ENCODE data around the gene RNF213.
"Not testable (repeated sequence)": the region's sequence is repeated elsewhere in the genome, so short reads cannot be mapped to it uniquely, and the experiment has no call there.

RNF213 gene

DNA sequence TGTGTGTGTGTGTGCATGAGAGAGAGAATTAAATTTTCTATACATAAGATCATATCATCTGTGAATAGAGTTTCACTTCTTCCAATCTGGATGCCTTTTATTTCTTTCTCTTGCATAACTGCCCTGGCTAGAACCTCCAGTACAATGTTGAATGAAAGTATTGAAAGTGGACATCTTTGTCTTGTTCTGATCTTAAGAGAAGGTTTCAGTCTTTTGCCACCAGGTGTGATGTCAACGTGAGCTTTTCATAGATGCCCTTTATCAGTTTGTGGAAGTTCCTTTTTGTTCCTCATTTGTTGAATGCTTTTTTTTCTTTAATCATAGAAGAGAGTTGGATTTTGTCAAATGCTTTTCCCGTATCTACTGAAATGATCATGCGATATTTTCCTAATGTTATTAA, 63.3 kb downstream of the RNF213 start:
- no peak for DNase-seq

DNA sequence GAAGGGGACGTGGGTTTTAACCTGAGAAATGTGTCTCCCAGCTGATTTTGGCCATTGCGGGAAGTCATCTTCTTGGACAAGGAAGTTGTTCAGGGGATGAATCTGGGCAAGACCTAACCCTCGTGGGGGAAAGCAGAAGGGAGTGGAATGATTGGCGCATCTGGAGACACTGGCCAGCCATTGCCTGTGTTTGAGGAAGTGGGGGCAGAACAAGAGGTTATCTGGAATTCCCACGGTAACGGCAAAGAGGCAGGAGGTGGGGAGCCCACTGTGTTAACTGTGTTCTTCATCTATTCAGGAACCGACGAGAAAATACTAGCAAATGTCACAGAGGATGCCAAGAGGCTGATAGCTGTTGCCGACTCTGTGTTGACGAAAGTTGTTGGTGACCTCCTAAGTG, 66.9 kb downstream of the RNF213 start:
- no peak for DNase-seq

- no peak for DNase-seq
Observed at GRCh38 chr17:80328634-80329380, 68.2 kb downstream of the RNF213 start.

- DNase-seq, result not testable (repeated sequence)
Observed at GRCh38 chr17:80329421-80329820, 68.8 kb downstream of the RNF213 start.

DNA sequence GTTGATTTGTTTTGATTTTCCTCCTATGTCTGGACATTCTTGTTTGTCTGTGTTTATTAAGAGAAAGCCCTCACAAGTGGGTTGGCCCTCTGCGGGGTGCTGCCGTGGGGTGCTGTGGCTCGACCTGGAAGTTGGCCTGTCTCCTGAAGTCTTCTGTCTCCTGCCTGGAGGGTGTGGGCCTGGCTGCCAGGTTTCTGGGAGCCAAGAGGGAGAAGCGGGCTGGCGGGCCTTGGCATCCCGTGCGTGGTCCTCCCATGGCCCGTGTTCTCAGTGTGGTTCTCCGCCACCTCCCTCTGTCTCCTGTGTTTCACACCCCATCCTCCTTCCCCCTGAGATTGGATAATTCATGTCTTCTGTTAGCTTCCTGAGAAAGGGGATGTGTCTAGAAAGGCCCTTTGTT, 69.6 kb downstream of the RNF213 start:
- no peak for DNase-seq

GRCh38 chr17:80330938-80331337, 70.3 kb downstream of the RNF213 start:
- not testable (repeated sequence) for DNase-seq

- no peak for DNase-seq
Observed at GRCh38 chr17:80331820-80332219, 71.2 kb downstream of the RNF213 start.

GRCh38 chr17:80337195-80337895, 76.7 kb downstream of the RNF213 start:
- peak; percentile 54 for DNase-seq

DNA sequence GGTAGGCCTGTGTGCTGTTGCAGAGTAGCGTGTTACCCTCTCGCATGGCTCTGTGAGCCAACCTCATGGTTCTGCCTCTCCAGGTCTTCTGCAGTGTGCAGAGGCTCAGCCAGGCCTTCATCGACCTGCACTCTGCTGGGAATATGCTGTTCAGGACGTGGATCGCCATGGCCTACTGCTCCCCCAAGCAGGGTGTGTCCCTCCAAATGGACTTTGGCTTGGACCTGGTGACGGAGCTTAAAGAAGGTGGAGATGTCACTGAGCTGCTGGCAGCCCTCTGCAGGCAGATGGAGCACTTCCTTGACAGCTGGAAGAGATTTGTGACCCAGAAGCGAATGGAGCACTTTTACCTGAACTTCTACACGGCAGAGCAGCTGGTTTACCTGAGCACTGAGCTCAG, 78.5 kb downstream of the RNF213 start:
- DNase-seq, result no peak

DNA sequence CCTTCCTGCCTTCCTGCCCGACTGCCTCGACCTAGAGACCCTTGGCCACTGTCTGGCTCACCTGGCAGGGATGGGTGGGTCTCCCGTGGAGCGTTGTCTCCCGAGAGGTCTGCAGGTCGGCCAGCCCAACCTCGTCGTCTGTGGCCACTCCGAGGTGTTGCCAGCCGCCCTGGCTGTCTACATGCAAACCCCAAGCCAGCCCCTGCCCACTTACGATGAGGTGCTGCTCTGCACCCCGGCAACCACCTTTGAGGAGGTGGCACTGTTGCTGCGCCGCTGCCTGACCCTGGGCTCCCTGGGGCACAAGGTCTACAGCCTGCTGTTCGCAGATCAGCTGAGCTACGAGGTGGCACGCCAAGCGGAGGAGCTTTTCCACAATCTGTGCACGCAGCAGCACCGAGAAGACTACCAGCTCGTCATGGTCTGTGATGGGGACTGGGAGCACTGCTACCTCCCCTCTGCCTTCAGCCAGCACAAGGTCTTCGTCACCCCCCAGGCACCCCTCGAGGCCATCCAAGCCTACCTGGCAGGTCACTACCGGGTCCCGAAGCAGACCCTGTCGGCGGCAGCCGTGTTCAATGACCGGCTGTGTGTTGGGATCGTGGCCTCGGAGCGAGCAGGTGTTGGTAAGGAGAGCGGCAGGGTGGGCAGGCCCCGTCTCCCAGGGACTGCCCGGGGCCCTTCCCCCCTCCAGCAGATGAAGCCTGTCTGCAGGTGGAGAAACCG, 79.2 kb downstream of the RNF213 start:
- no peak for DNase-seq

DNA sequence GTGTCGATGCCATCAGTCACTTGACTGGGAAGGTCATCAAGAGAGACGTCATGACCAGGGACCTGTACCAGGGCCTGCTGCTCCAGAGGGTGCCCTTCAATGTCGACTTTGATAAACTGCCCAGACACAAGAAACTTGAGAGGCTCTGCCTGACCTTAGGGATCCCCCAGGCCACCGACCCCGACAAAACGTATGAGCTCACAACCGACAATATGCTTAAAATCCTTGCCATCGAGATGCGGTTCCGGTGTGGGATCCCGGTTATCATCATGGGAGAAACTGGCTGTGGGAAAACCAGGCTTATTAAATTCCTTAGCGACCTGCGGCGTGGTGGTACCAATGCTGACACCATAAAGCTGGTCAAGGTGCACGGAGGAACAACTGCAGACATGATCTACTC, 84.7 kb downstream of the RNF213 start:
- no peak for DNase-seq

DNA sequence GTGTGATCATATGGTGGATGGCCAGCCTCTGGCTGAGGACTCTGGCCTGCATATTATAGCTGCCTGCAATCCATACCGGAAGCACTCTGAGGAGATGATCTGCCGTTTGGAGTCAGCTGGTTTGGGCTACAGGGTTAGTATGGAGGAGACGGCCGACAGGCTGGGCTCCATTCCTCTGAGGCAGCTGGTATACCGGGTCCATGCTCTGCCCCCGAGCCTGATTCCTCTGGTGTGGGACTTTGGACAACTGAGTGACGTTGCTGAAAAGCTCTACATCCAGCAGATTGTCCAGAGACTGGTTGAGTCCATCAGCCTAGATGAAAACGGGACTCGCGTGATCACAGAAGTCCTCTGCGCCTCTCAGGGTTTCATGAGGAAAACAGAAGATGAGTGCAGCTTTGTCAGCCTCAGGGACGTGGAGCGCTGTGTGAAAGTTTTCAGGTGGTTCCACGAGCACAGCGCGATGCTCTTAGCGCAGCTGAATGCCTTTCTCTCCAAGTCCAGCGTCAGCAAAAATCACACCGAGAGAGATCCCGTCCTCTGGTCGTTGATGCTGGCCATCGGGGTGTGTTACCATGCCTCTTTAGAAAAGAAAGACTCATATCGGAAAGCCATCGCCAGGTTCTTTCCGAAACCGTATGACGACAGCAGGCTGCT, 85.3 kb downstream of the RNF213 start:
- DNase-seq, result no peak

DNA sequence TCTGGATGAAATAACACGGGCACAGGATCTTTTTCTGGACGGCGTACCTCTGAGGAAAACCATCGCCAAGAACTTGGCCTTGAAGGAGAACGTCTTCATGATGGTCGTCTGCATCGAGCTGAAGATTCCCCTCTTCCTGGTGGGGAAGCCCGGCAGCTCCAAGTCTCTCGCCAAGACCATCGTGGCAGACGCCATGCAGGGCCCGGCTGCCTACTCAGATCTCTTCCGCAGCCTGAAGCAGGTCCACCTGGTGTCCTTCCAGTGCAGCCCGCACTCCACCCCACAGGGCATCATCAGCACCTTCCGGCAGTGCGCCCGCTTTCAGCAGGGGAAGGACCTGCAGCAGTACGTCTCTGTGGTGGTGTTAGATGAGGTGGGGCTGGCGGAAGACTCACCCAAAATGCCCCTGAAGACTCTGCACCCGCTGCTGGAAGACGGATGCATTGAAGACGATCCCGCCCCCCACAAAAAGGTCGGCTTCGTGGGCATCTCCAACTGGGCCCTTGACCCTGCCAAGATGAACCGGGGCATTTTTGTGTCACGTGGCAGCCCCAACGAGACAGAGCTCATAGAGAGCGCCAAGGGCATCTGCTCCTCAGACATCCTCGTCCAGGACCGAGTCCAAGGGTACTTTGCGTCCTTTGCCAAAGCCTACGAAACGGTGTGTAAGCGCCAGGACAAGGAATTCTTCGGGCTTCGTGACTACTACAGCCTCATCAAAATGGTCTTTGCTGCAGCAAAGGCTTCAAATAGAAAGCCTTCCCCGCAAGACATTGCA, 86.0 kb downstream of the RNF213 start:
- DNase-seq, result no peak

GRCh38 chr17:80347536-80347935, 86.9 kb downstream of the RNF213 start:
- no peak for DNase-seq

DNA sequence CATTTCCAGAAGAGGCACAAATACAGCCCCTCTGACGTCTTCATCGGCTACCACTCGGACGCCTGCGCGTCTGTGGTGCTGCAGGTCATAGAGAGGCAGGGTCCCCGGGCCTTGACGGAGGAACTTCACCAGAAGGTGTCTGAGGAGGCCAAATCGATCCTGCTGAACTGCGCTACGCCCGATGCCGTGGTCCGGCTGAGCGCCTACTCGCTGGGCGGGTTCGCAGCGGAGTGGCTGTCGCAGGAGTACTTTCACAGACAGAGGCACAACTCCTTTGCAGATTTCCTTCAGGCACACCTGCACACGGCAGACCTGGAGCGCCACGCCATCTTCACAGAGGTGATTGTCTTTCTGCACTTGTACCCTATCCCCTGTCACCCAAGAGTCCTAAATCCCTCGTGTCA, 87.3 kb downstream of the RNF213 start:
- DNase-seq, result no peak

DNA sequence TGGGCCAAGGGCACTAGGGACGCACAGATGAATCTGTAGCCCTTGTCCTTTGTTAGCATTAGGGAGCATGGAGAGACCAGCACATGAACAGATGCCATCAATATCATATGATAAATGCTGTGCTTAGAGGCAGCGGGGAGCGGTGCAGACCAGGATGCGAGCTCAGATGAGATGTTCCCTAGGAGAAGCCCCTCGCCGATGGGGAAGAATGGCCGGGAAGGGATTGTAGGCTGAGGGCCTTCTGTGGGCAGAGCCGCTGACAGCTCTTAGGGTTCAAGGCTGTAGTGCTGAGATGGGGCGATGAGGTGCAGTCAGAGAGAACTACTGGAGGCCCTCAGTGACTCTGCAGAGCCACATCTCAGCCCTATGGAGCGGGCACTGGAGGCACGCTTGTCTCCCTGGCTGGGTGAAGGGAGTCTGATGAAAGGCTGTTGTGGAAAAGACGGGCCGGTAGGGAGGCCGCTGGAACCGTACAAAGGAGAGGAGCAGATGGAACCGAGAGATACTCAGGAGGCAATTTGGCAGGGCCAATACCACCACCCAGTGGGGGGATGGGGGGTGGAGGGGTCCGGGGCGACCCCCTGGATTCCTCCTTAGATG, 88.0 kb downstream of the RNF213 start:
- no peak for DNase-seq

DNA sequence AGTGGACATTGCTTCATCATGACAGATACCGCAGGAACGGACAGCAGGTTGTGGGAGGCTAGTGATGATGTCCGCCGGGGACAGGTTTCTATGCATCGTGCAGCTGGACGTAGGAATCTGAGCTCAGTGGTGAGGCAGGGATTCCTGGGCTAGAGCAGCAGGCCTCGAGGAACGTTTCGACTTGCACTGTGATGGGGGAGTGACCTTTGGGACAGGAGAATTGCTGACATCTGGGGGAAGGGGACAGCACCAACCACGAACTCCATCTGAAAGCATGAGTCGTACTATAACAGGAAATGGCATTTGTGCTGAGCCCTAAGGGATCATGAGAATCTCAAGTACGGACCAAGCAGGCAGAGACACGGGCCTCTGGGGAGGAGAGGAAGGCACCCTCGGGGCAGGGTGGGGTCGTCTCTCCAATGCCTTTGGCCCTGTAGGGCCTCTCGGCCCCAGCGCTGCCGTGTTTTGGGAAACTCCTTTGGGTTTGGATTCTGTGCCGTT, 88.5 kb downstream of the RNF213 start:
- DNase-seq, result no peak

DNA sequence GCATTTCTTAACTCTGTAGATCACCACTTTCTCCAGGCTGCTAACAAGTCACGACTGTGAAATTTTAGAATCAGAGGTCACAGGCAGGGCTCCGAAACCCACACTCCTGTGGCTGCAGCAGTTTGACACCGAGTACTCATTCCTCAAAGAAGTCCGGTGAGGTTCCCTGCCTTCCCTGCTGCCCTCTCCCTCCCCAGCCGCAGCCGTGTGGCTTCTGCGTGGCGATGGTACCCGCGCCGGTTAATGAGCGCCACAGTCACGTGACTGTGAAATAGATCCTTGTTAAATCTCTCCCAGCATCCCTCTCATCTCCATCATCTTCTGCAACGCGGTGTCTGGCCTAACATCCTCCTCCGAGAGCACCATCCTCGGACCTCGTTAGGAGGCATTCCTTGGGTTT, 89.1 kb downstream of the RNF213 start:
- DNase-seq, result no peak

DNA sequence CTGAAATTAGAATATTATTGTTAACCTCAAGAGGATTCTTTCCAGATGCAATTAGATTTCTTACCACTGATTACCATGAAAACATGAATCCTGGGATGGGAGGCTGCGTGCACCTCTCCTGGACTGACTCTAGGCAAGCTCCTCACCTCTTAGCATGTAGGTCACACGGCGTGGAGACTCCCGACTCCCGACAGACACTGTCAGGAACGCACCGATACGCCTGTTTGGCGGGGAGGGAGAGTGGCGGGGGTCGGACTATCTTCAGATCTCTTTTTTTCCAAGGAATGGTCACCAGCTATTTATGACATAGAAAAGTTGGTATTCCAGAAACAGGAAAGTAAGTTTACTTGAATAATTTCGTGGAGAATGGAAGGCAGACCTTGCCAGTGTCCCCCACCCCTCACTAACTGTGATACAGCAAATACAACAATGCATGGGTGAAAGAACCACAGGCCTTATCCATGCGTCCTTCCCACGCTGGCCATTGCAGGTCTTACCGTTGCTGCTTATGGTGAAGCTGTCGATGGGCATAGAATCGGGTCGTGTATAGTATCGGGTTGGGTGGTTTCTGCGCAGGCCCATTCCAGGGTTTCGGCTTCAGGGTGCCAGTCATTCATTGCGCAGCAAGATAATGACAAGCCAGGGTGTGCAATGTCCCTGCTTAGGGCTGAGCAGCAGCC, 91.7 kb downstream of the RNF213 start:
- no peak for DNase-seq

GRCh38 chr17:80352991-80353665, 92.5 kb downstream of the RNF213 start:
- no peak for DNase-seq
